GM12875 (cell line): ENCODE data around the gene PYROXD2.

ENCODE experiments used
- H3K4me3 ChIP-seq: one replicate; pipeline ENCODE4 v1.5.1; 2011; ENCODE audit warnings: low read depth, low read length, control low read depth
- TF ChIP-seq, protein P1 (sequence below): IDR thresholded peaks from 2 replicates; pipeline ENCODE4 v1.5.1; 2011; ENCODE audit warnings: low read depth, mild to moderate bottlenecking, control low read depth, inconsistent platforms, low read length, moderate library complexity, borderline replicate concordance; ENCODE audit not compliant: insufficient read depth

Gene PYROXD2

GRCh38 chr10:98418665-98419468 lies 3.9 kb upstream of the PYROXD2 start:
- H3K4me3 ChIP-seq = no peak overlapping the region
- TF ChIP-seq, protein P1, sequence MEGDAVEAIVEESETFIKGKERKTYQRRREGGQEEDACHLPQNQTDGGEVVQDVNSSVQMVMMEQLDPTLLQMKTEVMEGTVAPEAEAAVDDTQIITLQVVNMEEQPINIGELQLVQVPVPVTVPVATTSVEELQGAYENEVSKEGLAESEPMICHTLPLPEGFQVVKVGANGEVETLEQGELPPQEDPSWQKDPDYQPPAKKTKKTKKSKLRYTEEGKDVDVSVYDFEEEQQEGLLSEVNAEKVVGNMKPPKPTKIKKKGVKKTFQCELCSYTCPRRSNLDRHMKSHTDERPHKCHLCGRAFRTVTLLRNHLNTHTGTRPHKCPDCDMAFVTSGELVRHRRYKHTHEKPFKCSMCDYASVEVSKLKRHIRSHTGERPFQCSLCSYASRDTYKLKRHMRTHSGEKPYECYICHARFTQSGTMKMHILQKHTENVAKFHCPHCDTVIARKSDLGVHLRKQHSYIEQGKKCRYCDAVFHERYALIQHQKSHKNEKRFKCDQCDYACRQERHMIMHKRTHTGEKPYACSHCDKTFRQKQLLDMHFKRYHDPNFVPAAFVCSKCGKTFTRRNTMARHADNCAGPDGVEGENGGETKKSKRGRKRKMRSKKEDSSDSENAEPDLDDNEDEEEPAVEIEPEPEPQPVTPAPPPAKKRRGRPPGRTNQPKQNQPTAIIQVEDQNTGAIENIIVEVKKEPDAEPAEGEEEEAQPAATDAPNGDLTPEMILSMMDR = no peak

DNA sequence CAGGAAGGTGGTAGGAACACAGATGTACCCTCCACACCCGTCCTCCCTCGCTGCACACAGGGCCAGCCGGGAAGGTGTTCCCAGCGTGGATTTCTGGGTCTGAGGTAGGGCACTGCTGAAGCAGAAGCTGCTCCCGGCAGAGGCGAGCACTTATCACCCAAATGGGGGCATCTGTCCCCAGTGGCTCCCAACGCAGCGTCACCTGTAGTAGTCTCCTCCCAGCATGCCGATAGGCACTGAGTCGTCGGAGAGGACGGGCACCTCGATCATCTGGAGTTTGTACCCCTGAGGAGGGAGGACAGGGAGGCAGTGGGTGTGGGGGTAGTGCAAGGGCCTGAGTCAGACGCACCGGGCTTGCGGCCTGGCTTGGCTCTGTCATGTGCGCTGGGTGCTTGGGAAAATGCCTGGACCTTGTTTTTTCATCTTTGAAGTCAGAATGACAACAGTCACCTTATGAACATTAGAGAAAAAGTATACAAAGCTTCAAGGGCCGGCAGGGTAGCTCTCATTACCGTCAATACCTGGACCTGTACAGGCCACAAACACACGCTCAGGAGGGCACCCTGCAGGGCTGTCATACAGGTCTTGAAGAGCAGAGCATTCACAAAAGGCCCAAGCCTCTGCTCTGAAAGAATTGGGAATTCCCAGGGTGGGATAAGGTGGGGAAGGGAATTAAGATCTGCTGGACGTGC lies 3.1 kb upstream of the PYROXD2 start:
- no peak overlapping the region for H3K4me3 ChIP-seq
- TF ChIP-seq, protein P1 = no peak

GRCh38 chr10:98417481-98417959 lies 2.5 kb upstream of the PYROXD2 start:
- no peak overlapping the region for H3K4me3 ChIP-seq
- TF ChIP-seq, protein P1 = no peak

- no peak overlapping the region for H3K4me3 ChIP-seq
- TF ChIP-seq, protein P1 = no peak
These were observed 1.8 kb upstream of the PYROXD2 start for GRCh38 chr10:98416606-98417388.

GRCh38 chr10:98415731-98416119 lies 743 bp upstream of the PYROXD2 start:
- TF ChIP-seq, protein P1 = no peak
- H3K4me3 ChIP-seq = no peak overlapping the region

GRCh38 chr10:98414578-98414931 lies 427 bp downstream of the PYROXD2 start:
- peak overlapping the region; percentile 17 for H3K4me3 ChIP-seq
- TF ChIP-seq, protein P1 = no peak

DNA sequence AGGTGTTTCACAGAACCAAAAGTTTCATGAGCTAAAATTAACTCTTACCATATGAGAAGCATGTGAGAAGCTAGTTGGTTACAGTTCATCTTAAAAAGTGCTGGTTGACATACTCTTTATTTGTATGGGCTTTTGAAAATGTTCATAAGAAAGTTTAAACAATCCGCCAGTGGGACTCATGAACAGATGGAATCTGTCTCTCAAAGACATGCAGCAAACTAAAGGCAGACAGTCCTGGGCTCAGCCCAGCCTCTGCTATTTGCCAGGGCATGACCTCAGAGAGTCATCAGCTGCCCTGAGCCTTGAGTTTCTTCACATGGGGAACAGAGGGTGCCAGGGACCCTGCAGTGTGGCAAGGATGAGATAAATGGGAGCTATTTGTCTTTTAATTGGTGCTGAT lies 3.2 kb downstream of the PYROXD2 start:
- TF ChIP-seq, protein P1 = no peak
- no peak overlapping the region for H3K4me3 ChIP-seq
